Memory B cell (primary cell): ENCODE results near the gene VPS11.

Experiments used
- ATAC-seq: fragments of 150-1000 bp; cut with Tn5 transposase; 2 replicates; pipeline ENCODE4 v1.10.0; 2021; ENCODE audit warnings: low read depth, mild to moderate bottlenecking, moderate library complexity
- DNase-seq, 2 donors: peaks; one replicate each; pipeline ENCODE4 v3.0.0; 2022; ENCODE audit warnings: low spot score in 2 of 2
- H3K27ac Mint-ChIP-seq: one replicate; pipeline ENCODE4 v1.8.0; 2022; ENCODE audit warnings: mild to moderate bottlenecking, moderate library complexity, mixed read lengths
- H3K27me3 Mint-ChIP-seq: one replicate; pipeline ENCODE4 v1.8.0; 2022; ENCODE audit warnings: mixed read lengths
- H3K36me3 Mint-ChIP-seq: one replicate; pipeline ENCODE4 v1.8.0; 2022; ENCODE audit warnings: mild to moderate bottlenecking, mixed read lengths
- H3K4me1 Mint-ChIP-seq: one replicate; pipeline ENCODE4 v1.8.0; 2022; ENCODE audit warnings: mixed read lengths
- H3K4me3 Mint-ChIP-seq: one replicate; pipeline ENCODE4 v1.8.0; 2022; ENCODE audit warnings: mild to moderate bottlenecking, moderate library complexity, mixed read lengths
- H3K9me3 Mint-ChIP-seq: one replicate; pipeline ENCODE4 v1.8.0; 2022; ENCODE audit warnings: mixed read lengths

Gene VPS11

GRCh38 chr11:119121008-119121810 is 53.6 kb downstream of the VPS11 start, which contains the start of gene HINFP:
Gene HINFP, plus strand, starts transcription at chr11:119121580. Its CDS starts 5,365 bp downstream, at chr11:119126945.
- peak within 1 kb of the TSS; percentile 90 for H3K4me3 Mint-ChIP-seq
- no peaks in the 10 kb centered on the region for H3K36me3 Mint-ChIP-seq
- H3K27ac Mint-ChIP-seq = peak within 1 kb of the TSS; percentile 92
- peaks cover 20% of the 10 kb centered on the region for H3K4me1 Mint-ChIP-seq
- peak; percentile 96 for ATAC-seq
- no peaks in the 10 kb centered on the region for H3K9me3 Mint-ChIP-seq
- H3K27me3 Mint-ChIP-seq = no peaks in the 10 kb centered on the region
- DNase-seq = peak; percentile 94 to 98

- DNase-seq = no peak
- peak overlapping the region; percentile 92 for H3K27ac Mint-ChIP-seq
- H3K27me3 Mint-ChIP-seq = no peaks in the 10 kb centered on the region
- no peaks in the 10 kb centered on the region for H3K9me3 Mint-ChIP-seq
- H3K4me3 Mint-ChIP-seq = peak overlapping the region; percentile 90
- ATAC-seq = peak; percentile 0
- peaks cover 22% of the 10 kb centered on the region for H3K4me1 Mint-ChIP-seq
- no peaks in the 10 kb centered on the region for H3K36me3 Mint-ChIP-seq
Observed at GRCh38 chr11:119121811-119122124, 54.1 kb downstream of the VPS11 start.

- no peaks in the 10 kb centered on the region for H3K27me3 Mint-ChIP-seq
- H3K4me1 Mint-ChIP-seq = peaks cover 18% of the 10 kb centered on the region
- H3K9me3 Mint-ChIP-seq = no peaks in the 10 kb centered on the region
- ATAC-seq (no peak), DNase-seq (no peak)
- H3K27ac Mint-ChIP-seq = no peak overlapping the region
- H3K36me3 Mint-ChIP-seq = peaks cover 4% of the 10 kb centered on the region
- no peak overlapping the region for H3K4me3 Mint-ChIP-seq
Observed at GRCh38 chr11:119125821-119126220, 58.2 kb downstream of the VPS11 start.

GRCh38 chr11:119126675-119127268 is 59.2 kb downstream of the VPS11 start:
- Mint-ChIP-seq H3K4me3 (no peak overlapping the region), H3K36me3 (peaks cover 13% of the 10 kb centered on the region), H3K9me3 (no peaks in the 10 kb centered on the region), H3K4me1 (peaks cover 16% of the 10 kb centered on the region), H3K27me3 (no peaks in the 10 kb centered on the region), H3K27ac (no peak overlapping the region)
- no peak for ATAC-seq
- DNase-seq = no peak

GRCh38 chr11:119130662-119131061 is 63.0 kb downstream of the VPS11 start:
- peaks cover 29% of the 10 kb centered on the region for H3K36me3 Mint-ChIP-seq
- H3K9me3 Mint-ChIP-seq = no peaks in the 10 kb centered on the region
- ATAC-seq = no peak

More at GRCh38 chr11:119130662-119131061, 63.0 kb downstream of the VPS11 start:
- Mint-ChIP-seq H3K27me3 (no peaks in the 10 kb centered on the region), H3K4me3 (no peak overlapping the region), H3K4me1 (peaks cover 5% of the 10 kb centered on the region), H3K27ac (no peak overlapping the region)
- no peak for DNase-seq
